HK-2 (cell line): ENCODE data around the gene PNMA8A.
"Not testable (repeated sequence)": the region's sequence is repeated elsewhere in the genome, so short reads cannot be mapped to it uniquely, and the experiment has no call there.

Source experiments
- DNase-seq: peaks from one replicate; pipeline ENCODE4 v3.0.0-alpha.2; 2018; ENCODE audit not compliant: unreplicated experiment

Gene PNMA8A

GRCh38 chr19:46463516-46463915, 7.8 kb downstream of the PNMA8A start:
- DNase-seq, result no peak

- DNase-seq, result no peak
Observed at GRCh38 chr19:46461537-46461936, 9.8 kb downstream of the PNMA8A start.

GRCh38 chr19:46460981-46461380, 10.4 kb downstream of the PNMA8A start:
- DNase-seq, result no peak

- DNase-seq, result no peak
Observed at GRCh38 chr19:46460055-46460454, 11.3 kb downstream of the PNMA8A start.

- DNase-seq, result no peak
Observed at GRCh38 chr19:46456930-46457329, 14.4 kb downstream of the PNMA8A start.

GRCh38 chr19:46454244-46454643, 17.1 kb downstream of the PNMA8A start:
- DNase-seq, result no peak

GRCh38 chr19:46453661-46454060, 17.7 kb downstream of the PNMA8A start:
- DNase-seq, result no peak

- DNase-seq, result no peak
Observed at GRCh38 chr19:46452186-46452585, 19.2 kb downstream of the PNMA8A start.

GRCh38 chr19:46451352-46451751, 20.0 kb downstream of the PNMA8A start:
- DNase-seq, result no peak

GRCh38 chr19:46450737-46451136, 20.6 kb downstream of the PNMA8A start:
- DNase-seq, result no peak

- no peak for DNase-seq
Observed at GRCh38 chr19:46449228-46449627, 22.1 kb downstream of the PNMA8A start.

GRCh38 chr19:46448601-46449000, 22.8 kb downstream of the PNMA8A start:
- DNase-seq, result no peak

- DNase-seq, result no peak
Observed at GRCh38 chr19:46447824-46448223, 23.5 kb downstream of the PNMA8A start.

- no peak for DNase-seq
Observed at GRCh38 chr19:46447006-46447405, 24.4 kb downstream of the PNMA8A start.

GRCh38 chr19:46446021-46446420, 25.3 kb downstream of the PNMA8A start:
- DNase-seq, result no peak

GRCh38 chr19:46442808-46443450, 28.4 kb downstream of the PNMA8A start:
- DNase-seq, result no peak

GRCh38 chr19:46441866-46442265, 29.5 kb downstream of the PNMA8A start:
- no peak for DNase-seq

GRCh38 chr19:46435689-46436088, 35.7 kb downstream of the PNMA8A start:
- not testable (repeated sequence) for DNase-seq

- DNase-seq, result no peak
Observed at GRCh38 chr19:46435009-46435408, 36.4 kb downstream of the PNMA8A start.

GRCh38 chr19:46433470-46433869, 37.9 kb downstream of the PNMA8A start:
- DNase-seq, result not testable (repeated sequence)

GRCh38 chr19:46431824-46432223, 39.5 kb downstream of the PNMA8A start:
- DNase-seq, result no peak

- no peak for DNase-seq
Observed at GRCh38 chr19:46429999-46430398, 41.4 kb downstream of the PNMA8A start.

- peak; percentile 44 for DNase-seq
Observed at GRCh38 chr19:46428239-46429135, 42.9 kb downstream of the PNMA8A start, which contains the start of gene PNMA8C. PNMA8C (minus strand) TSS chr19:46428936; CDS start chr19:46428359, 577 bp downstream.
